HEK293 (cell line): Measurements from ENCODE around the gene SORL1.

Source experiments
- CTCF ChIA-PET: fragments of 350-600 bp; formaldehyde crosslinking; extraction: SDS; loops from one replicate; lab custom pipeline; 2021; ENCODE audit warnings: antibody characterized with exemption; lab: Yijun Ruan, JAX
- POLR2A ChIA-PET: fragments of 300-600 bp; formaldehyde crosslinking; extraction: SDS; loops from one replicate; lab custom pipeline; 2020; ENCODE audit warnings: antibody characterized with exemption, inconsistent platforms; lab: Yijun Ruan, JAX
- H3K27ac ChIP-seq: fragments of 200-500 bp; sonication (Bioruptor generic); 2 replicates; pipeline ENCODE4 v1.5.1; 2014; ENCODE audit warnings: low read depth, low read length, control low read depth, inconsistent platforms; ENCODE audit errors: extremely low read depth
- H3K36me3 ChIP-seq, 2 experiments: fragments of 200-500 bp in 1 of 2; sonication (Bioruptor generic) in 1 of 2; 1 replicate in 1 of 2; 2 replicates in 1 of 2; pipeline ENCODE4 v1.5.1; 2014 to 2017; ENCODE audit warnings: inconsistent platforms in 2 of 2, low read length in 2 of 2; ENCODE audit not compliant: control insufficient read depth in 2 of 2, insufficient read depth in 1 of 2
- H3K4me1 ChIP-seq: fragments of 200-500 bp; sonication (Bioruptor generic); 2 replicates; pipeline ENCODE4 v1.5.1; 2014; ENCODE audit warnings: mild to moderate bottlenecking, low read length, inconsistent platforms; ENCODE audit not compliant: control insufficient read depth, insufficient read depth
- H3K4me3 ChIP-seq: 2 replicates; pipeline ENCODE4 v1.5.1; 2011; ENCODE audit warnings: low read depth, mild to moderate bottlenecking, control low read depth, low read length, moderate library complexity
- H3K9me3 ChIP-seq: fragments of 200-500 bp; sonication (Bioruptor generic); 2 replicates; pipeline ENCODE4 v1.5.1; 2014; ENCODE audit warnings: low read depth, low read length, inconsistent platforms; ENCODE audit not compliant: control insufficient read depth, insufficient read depth
- ZNF223 ChIP-seq: fragments of 450-650 bp; formaldehyde crosslinking; IDR thresholded peaks from 2 replicates; pipeline ENCODE4 v1.5.1; 2016; ENCODE audit warnings: missing biosample characterization, missing genetic modification characterization
- TF ChIP-seq, protein P1 (sequence below): fragments of 450-650 bp; formaldehyde crosslinking; IDR thresholded peaks from 2 replicates; pipeline ENCODE4 v1.5.1; 2016; ENCODE audit warnings: missing biosample characterization, missing genetic modification characterization
- TF ChIP-seq, protein P2 (sequence below): fragments of 450-650 bp; formaldehyde crosslinking; IDR thresholded peaks from 2 replicates; pipeline ENCODE4 v1.5.1; 2016; ENCODE audit warnings: missing biosample characterization, missing genetic modification characterization
- TF ChIP-seq, protein P3 (sequence below): fragments of 450-650 bp; formaldehyde crosslinking; IDR thresholded peaks from 2 replicates; pipeline ENCODE4 v1.5.1; 2017; ENCODE audit warnings: missing biosample characterization, missing genetic modification characterization
- TF ChIP-seq, protein P4 (sequence below): sonication (generic); formaldehyde crosslinking; IDR thresholded peaks from 2 replicates; pipeline ENCODE4 v1.8.1; 2022; ENCODE audit warnings: mild to moderate bottlenecking, moderate library complexity, missing genetic modification reagents
- TF ChIP-seq, protein P5 (sequence below): fragments of 450-650 bp; formaldehyde crosslinking; IDR thresholded peaks from 2 replicates; pipeline ENCODE4 v1.5.1; 2016; ENCODE audit warnings: missing biosample characterization, missing genetic modification characterization
- TF ChIP-seq, protein P6 (sequence below): fragments of 450-650 bp; formaldehyde crosslinking; IDR thresholded peaks from 2 replicates; pipeline ENCODE4 v1.5.1; 2016; ENCODE audit warnings: missing biosample characterization, missing genetic modification characterization
- TF ChIP-seq, protein P7 (sequence below): fragments of 450-650 bp; IDR thresholded peaks from 2 replicates; pipeline ENCODE4 v1.5.1; 2018; ENCODE audit warnings: missing biosample characterization, missing genetic modification characterization

SORL1 gene

DNA sequence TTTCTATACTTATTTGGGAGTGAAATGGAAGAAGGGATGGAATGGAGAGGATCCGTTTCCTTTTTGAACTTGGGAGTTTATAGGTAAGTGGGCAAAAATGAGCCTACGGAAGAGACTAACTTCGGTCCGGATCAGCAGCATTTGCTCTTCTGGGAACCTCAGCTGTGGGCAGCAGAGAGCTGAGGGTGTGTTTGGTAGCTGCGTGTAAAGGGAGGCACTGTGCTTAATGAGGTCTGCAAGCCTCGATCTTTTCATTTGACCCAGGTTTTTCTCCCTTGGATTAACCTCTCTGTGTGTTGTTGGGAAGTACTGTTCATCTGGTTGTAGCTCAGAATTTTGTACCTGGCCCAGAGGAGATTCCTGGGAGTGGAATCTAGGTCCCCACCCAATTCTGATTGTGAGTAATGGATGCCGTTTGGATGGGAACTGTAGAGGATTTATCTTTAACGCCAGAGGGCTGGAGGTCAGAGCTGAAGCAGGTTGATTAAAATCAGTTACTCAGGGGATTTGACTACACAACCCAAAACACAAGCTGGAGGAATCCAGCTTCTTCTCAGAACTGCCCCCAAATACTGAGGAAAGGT lies 202.2 kb downstream of the SORL1 start (continued):
- TF ChIP-seq, protein P1, sequence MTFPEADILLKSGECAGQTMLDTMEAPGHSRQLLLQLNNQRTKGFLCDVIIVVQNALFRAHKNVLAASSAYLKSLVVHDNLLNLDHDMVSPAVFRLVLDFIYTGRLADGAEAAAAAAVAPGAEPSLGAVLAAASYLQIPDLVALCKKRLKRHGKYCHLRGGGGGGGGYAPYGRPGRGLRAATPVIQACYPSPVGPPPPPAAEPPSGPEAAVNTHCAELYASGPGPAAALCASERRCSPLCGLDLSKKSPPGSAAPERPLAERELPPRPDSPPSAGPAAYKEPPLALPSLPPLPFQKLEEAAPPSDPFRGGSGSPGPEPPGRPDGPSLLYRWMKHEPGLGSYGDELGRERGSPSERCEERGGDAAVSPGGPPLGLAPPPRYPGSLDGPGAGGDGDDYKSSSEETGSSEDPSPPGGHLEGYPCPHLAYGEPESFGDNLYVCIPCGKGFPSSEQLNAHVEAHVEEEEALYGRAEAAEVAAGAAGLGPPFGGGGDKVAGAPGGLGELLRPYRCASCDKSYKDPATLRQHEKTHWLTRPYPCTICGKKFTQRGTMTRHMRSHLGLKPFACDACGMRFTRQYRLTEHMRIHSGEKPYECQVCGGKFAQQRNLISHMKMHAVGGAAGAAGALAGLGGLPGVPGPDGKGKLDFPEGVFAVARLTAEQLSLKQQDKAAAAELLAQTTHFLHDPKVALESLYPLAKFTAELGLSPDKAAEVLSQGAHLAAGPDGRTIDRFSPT (tag by site-specific recombination): no peak
- TF ChIP-seq, protein P2, sequence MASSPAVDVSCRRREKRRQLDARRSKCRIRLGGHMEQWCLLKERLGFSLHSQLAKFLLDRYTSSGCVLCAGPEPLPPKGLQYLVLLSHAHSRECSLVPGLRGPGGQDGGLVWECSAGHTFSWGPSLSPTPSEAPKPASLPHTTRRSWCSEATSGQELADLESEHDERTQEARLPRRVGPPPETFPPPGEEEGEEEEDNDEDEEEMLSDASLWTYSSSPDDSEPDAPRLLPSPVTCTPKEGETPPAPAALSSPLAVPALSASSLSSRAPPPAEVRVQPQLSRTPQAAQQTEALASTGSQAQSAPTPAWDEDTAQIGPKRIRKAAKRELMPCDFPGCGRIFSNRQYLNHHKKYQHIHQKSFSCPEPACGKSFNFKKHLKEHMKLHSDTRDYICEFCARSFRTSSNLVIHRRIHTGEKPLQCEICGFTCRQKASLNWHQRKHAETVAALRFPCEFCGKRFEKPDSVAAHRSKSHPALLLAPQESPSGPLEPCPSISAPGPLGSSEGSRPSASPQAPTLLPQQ: no peak
- TF ChIP-seq, protein P3, sequence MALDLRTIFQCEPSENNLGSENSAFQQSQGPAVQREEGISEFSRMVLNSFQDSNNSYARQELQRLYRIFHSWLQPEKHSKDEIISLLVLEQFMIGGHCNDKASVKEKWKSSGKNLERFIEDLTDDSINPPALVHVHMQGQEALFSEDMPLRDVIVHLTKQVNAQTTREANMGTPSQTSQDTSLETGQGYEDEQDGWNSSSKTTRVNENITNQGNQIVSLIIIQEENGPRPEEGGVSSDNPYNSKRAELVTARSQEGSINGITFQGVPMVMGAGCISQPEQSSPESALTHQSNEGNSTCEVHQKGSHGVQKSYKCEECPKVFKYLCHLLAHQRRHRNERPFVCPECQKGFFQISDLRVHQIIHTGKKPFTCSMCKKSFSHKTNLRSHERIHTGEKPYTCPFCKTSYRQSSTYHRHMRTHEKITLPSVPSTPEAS (tag by site-specific recombination): no peak
- TF ChIP-seq, protein P4, sequence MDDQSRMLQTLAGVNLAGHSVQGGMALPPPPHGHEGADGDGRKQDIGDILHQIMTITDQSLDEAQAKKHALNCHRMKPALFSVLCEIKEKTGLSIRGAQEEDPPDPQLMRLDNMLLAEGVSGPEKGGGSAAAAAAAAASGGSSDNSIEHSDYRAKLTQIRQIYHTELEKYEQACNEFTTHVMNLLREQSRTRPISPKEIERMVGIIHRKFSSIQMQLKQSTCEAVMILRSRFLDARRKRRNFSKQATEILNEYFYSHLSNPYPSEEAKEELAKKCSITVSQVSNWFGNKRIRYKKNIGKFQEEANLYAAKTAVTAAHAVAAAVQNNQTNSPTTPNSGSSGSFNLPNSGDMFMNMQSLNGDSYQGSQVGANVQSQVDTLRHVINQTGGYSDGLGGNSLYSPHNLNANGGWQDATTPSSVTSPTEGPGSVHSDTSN (CRISPR knock-in tag): no peak
- TF ChIP-seq, protein P5, sequence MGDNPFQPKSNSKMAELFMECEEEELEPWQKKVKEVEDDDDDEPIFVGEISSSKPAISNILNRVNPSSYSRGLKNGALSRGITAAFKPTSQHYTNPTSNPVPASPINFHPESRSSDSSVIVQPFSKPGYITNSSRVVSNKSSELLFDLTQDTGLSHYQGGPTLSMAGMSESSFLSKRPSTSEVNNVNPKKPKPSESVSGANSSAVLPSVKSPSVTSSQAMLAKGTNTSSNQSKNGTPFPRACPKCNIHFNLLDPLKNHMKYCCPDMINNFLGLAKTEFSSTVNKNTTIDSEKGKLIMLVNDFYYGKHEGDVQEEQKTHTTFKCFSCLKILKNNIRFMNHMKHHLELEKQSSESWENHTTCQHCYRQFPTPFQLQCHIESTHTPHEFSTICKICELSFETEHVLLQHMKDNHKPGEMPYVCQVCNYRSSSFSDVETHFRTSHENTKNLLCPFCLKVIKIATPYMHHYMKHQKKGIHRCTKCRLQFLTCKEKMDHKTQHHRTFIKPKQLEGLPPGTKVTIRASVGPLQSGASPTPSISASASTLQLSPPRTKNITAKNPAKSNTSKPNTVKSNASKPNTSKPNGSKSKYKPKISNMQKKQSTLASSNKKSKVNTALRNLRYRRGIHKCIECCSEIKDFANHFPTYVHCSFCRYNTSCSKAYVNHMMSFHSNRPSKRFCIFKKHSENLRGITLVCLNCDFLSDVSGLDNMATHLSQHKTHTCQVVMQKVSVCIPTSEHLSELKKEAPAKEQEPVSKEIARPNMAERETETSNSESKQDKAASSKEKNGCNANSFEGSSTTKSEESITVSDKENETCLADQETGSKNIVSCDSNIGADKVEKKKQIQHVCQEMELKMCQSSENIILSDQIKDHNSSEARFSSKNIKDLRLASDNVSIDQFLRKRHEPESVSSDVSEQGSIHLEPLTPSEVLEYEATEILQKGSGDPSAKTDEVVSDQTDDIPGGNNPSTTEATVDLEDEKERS (tag by site-specific recombination): no peak
- TF ChIP-seq, protein P6, sequence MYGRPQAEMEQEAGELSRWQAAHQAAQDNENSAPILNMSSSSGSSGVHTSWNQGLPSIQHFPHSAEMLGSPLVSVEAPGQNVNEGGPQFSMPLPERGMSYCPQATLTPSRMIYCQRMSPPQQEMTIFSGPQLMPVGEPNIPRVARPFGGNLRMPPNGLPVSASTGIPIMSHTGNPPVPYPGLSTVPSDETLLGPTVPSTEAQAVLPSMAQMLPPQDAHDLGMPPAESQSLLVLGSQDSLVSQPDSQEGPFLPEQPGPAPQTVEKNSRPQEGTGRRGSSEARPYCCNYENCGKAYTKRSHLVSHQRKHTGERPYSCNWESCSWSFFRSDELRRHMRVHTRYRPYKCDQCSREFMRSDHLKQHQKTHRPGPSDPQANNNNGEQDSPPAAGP (tag by site-specific recombination): no peak

DNA sequence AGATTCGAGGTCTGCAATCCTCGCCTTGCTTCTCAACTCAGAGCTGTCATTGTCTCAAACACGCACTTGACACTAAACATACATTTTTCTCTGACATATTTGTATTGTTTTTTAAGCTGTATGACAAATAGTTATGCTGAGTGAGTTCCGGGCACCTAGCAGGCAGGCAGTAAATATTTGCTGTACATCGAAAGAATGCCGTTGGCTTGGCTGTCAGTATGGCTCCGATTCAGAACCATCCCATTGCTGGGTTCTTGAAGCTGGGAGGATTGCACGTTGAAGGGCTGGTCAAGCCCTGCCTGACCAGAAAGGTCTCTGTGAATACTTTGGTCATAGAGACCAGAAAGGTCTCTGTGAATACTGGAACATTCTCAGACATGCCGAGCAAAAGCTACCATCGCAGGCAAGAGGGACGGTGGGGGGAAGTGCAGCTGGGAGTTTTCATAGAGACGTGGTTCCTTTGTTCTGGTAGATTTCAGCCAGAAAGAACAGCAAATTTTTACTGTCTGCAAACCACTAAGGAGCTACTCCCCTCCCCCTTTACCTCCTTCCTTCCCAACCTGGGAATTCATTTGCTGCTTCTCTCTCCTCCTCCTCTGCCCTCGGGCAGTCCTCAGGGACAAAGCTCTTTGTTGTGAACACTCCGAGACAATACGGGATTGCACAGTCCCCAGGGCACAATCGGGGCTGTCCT lies 202.9 kb downstream of the SORL1 start:
- ChIA-PET POLR2A (no interaction called here), CTCF (interaction anchor here (0.5 to 4.1 kb wide), 53 partner anchors 10 to 958 kb away, joined by 3 to 61 read pairs (median 4); no protein-coding TSS in a partner anchor)
- Histone ChIP-seq H3K4me1 (no peaks in the 10 kb centered on the region), H3K9me3 (no peaks in the 10 kb centered on the region), H3K36me3 (no peaks in the 10 kb centered on the region), H3K4me3 (peak overlapping the region; percentile 34), H3K27ac (peak overlapping the region; percentile 58; the same call in 1 of the 2 replicates)
- TF ChIP-seq, protein P7, sequence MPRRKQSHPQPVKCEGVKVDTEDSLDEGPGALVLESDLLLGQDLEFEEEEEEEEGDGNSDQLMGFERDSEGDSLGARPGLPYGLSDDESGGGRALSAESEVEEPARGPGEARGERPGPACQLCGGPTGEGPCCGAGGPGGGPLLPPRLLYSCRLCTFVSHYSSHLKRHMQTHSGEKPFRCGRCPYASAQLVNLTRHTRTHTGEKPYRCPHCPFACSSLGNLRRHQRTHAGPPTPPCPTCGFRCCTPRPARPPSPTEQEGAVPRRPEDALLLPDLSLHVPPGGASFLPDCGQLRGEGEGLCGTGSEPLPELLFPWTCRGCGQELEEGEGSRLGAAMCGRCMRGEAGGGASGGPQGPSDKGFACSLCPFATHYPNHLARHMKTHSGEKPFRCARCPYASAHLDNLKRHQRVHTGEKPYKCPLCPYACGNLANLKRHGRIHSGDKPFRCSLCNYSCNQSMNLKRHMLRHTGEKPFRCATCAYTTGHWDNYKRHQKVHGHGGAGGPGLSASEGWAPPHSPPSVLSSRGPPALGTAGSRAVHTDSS (tag by site-specific recombination): 0 out of 2 replicates have a peak, but pooled peaks have one; percentile 4
- TF ChIP-seq ZNF223 (tag by site-specific recombination): no peak
